GM11168 (cell line): ENCODE results near the gene CELF5.
"Not testable (repeated sequence)": the region's sequence is repeated elsewhere in the genome, so short reads cannot be mapped to it uniquely, and the experiment has no call there.

ENCODE experiments used
- in situ Hi-C: fragments of 300-500 bp; cut with MboI; formaldehyde crosslinking; loops from one replicate; pipeline ENCODE4 v1.12.0; 2022; ENCODE audit warnings: low sequenced_read_pairs; ENCODE audit not compliant: unreplicated experiment

The CELF5 gene

GRCh38 chr19:3314962-3315675 is 90.7 kb downstream of the CELF5 start:
- in situ Hi-C loops = no loop called here

- in situ Hi-C loops = no loop called here
These were observed 91.2 kb downstream of the CELF5 start for GRCh38 chr19:3315676-3315973.

GRCh38 chr19:3316132-3316648 is 91.7 kb downstream of the CELF5 start:
- in situ Hi-C loops = no loop called here

- in situ Hi-C loops = no loop called here
These were observed 92.3 kb downstream of the CELF5 start for GRCh38 chr19:3316659-3317207.

GRCh38 chr19:3319643-3320353 is 95.3 kb downstream of the CELF5 start:
- in situ Hi-C loops = loop anchor here (10.0 kb wide), 1 partner anchor 165 kb away; the partner anchor contains the start of genes SMIM24 and SMIM44

GRCh38 chr19:3320354-3320670 is 95.9 kb downstream of the CELF5 start:
- in situ Hi-C loops = loop anchor here (10.0 kb wide), 1 partner anchor 164 kb away; the partner anchor contains the start of genes SMIM24 and SMIM44

GRCh38 chr19:3320853-3321252 is 96.4 kb downstream of the CELF5 start:
- in situ Hi-C loops = loop anchor here (10.0 kb wide), 1 partner anchor 164 kb away; the partner anchor contains the start of genes SMIM24 and SMIM44

- in situ Hi-C loops = loop anchor here (10.0 kb wide), 1 partner anchor 163 kb away; the partner anchor contains the start of genes SMIM24 and SMIM44
These were observed 97.2 kb downstream of the CELF5 start for GRCh38 chr19:3321696-3322095.

GRCh38 chr19:3322199-3322978 is 97.9 kb downstream of the CELF5 start:
- in situ Hi-C loops = loop anchor here (10.0 kb wide), 1 partner anchor 162 kb away; the partner anchor contains the start of genes SMIM24 and SMIM44

- in situ Hi-C loops = loop anchor here (10.0 kb wide), 1 partner anchor 162 kb away; the partner anchor contains the start of genes SMIM24 and SMIM44
These were observed 98.6 kb downstream of the CELF5 start for GRCh38 chr19:3323026-3323425.

GRCh38 chr19:3323658-3324057 is 99.2 kb downstream of the CELF5 start:
- in situ Hi-C loops = loop anchor here (10.0 kb wide), 1 partner anchor 161 kb away; the partner anchor contains the start of genes SMIM24 and SMIM44

- in situ Hi-C loops = loop anchor here (10.0 kb wide), 1 partner anchor 160 kb away; the partner anchor contains the start of genes SMIM24 and SMIM44
These were observed 100.0 kb downstream of the CELF5 start for GRCh38 chr19:3324405-3324856.

- in situ Hi-C loops = loop anchor here (5.0 to 10.0 kb wide), 2 partner anchors 107 to 159 kb away; partner anchors contain the start of genes SMIM24 and SMIM44
These were observed 101.0 kb downstream of the CELF5 start for GRCh38 chr19:3325451-3325850.

- in situ Hi-C loops = loop anchor here (5.0 to 10.0 kb wide), 2 partner anchors 104 to 156 kb away; partner anchors contain the start of genes SMIM24 and SMIM44
These were observed 104.3 kb downstream of the CELF5 start for GRCh38 chr19:3328743-3329142.

GRCh38 chr19:3330047-3330446 is 105.6 kb downstream of the CELF5 start:
- in situ Hi-C loops = no loop called here

- in situ Hi-C loops = not testable (repeated sequence)
These were observed 107.8 kb downstream of the CELF5 start for GRCh38 chr19:3332232-3332631.

- in situ Hi-C loops = no loop called here
These were observed 108.6 kb downstream of the CELF5 start for GRCh38 chr19:3333020-3333583.

- in situ Hi-C loops = no loop called here
These were observed 109.2 kb downstream of the CELF5 start for GRCh38 chr19:3333662-3334061.

GRCh38 chr19:3334749-3335430 is 110.4 kb downstream of the CELF5 start:
- in situ Hi-C loops = not testable (repeated sequence)
